OCI-LY1 (cell line): Measurements from ENCODE around the gene KCNB1.

Source experiments
- CTCF ChIP-seq: fragments of 200-600 bp; sonication (generic), shearing (Covaris generic); IDR thresholded peaks from 2 replicates; pipeline ENCODE4 v1.5.1; 2017; ENCODE audit warnings: mild to moderate bottlenecking, antibody characterized with exemption, low read length, moderate library complexity, mixed read lengths
- EZH2 ChIP-seq: fragments of 200-600 bp; sonication (generic), shearing (Covaris generic); IDR thresholded peaks from 2 replicates; pipeline ENCODE4 v1.8.0; 2017; ENCODE audit warnings: borderline replicate concordance, mixed run types, mild to moderate bottlenecking, antibody characterized with exemption, low read length, moderate library complexity, mixed read lengths

GRCh38 chr20:49400410-49400809 lies 82.1 kb downstream of the KCNB1 start:
- TF ChIP-seq CTCF, result no peak
- no peak for TF ChIP-seq EZH2
